H9 (cell line): ENCODE measurements around the gene ZNF586. TPM values are rescaled to one million over a fixed set of nuclear protein-coding genes. Genes with fewer than 3 reads are reported as not detected.

ENCODE experiments used
- DNase-seq: peaks from one replicate; pipeline ENCODE4 v3.0.0-alpha.2; 2017
- H2AFZ ChIP-seq: one replicate; pipeline ENCODE4 v1.6.1; 2013; ENCODE audit warnings: mild to moderate bottlenecking, low read length, control low read depth, moderate library complexity
- H2AK5ac ChIP-seq: 2 replicates; pipeline ENCODE4 v1.6.1; 2013; ENCODE audit warnings: low read length, control low read depth, mixed read lengths; ENCODE audit not compliant: insufficient read length
- H2BK120ac ChIP-seq: one replicate; pipeline ENCODE4 v1.6.1; 2013; ENCODE audit warnings: low read depth, mild to moderate bottlenecking, low read length, control low read depth, inconsistent platforms; ENCODE audit not compliant: poor library complexity, severe bottlenecking
- H2BK12ac ChIP-seq: 2 replicates; pipeline ENCODE4 v1.6.1; 2013; ENCODE audit warnings: low read length, control low read depth, mixed read lengths, low read depth; ENCODE audit not compliant: insufficient read length
- H2BK15ac ChIP-seq: 2 replicates; pipeline ENCODE4 v1.6.1; 2013; ENCODE audit warnings: low read depth, low read length, control low read depth
- H2BK20ac ChIP-seq: one replicate; pipeline ENCODE4 v1.6.1; 2013; ENCODE audit warnings: low read depth, mild to moderate bottlenecking, low read length, control low read depth, inconsistent platforms; ENCODE audit not compliant: poor library complexity, severe bottlenecking
- H2BK5ac ChIP-seq: 2 replicates; pipeline ENCODE4 v1.6.1; 2013; ENCODE audit warnings: low read length, control low read depth, mixed read lengths; ENCODE audit not compliant: insufficient read length
- H3K14ac ChIP-seq: 2 replicates; pipeline ENCODE4 v1.6.1; 2013; ENCODE audit warnings: low read length, control low read depth; ENCODE audit not compliant: insufficient read depth
- H3K18ac ChIP-seq: 2 replicates; pipeline ENCODE4 v1.6.1; 2013; ENCODE audit warnings: low read depth, mild to moderate bottlenecking, mixed read lengths, low read length, control low read depth; ENCODE audit not compliant: insufficient read length
- H3K23ac ChIP-seq: 2 replicates; pipeline ENCODE4 v1.6.1; 2013; ENCODE audit warnings: low read length, control low read depth, mixed read lengths, low read depth; ENCODE audit not compliant: insufficient read length
- H3K23me2 ChIP-seq: 2 replicates; pipeline ENCODE4 v1.6.1; 2013; ENCODE audit warnings: low read depth, mild to moderate bottlenecking, mixed read lengths, low read length, control low read depth; ENCODE audit not compliant: insufficient read length, poor library complexity, severe bottlenecking
- H3K27ac ChIP-seq: 2 replicates; pipeline ENCODE4 v1.5.1; 2013; ENCODE audit warnings: low read length, control low read depth, mixed read lengths, low read depth; ENCODE audit not compliant: insufficient read length
- H3K27me3 ChIP-seq: 2 replicates; pipeline ENCODE4 v1.6.1; 2013; ENCODE audit warnings: low read length, control low read depth, inconsistent platforms; ENCODE audit not compliant: insufficient read depth
- H3K4ac ChIP-seq: 2 replicates; pipeline ENCODE4 v1.6.1; 2013; ENCODE audit warnings: low read depth, mild to moderate bottlenecking, control low read depth, inconsistent platforms, low read length, moderate library complexity
- H3K4me1 ChIP-seq: 2 replicates; pipeline ENCODE4 v1.6.1; 2013; ENCODE audit warnings: low read length, control low read depth, inconsistent platforms; ENCODE audit not compliant: insufficient read depth
- H3K4me2 ChIP-seq: 2 replicates; pipeline ENCODE4 v1.6.1; 2013; ENCODE audit warnings: low read length, control low read depth, mixed read lengths; ENCODE audit not compliant: insufficient read length, insufficient read depth
- H3K56ac ChIP-seq: 2 replicates; pipeline ENCODE4 v1.6.1; 2013; ENCODE audit warnings: low read depth, mild to moderate bottlenecking, mixed read lengths, low read length, control low read depth; ENCODE audit not compliant: insufficient read length
- H3K79me1 ChIP-seq: 2 replicates; pipeline ENCODE4 v1.6.1; 2013; ENCODE audit warnings: low read depth, mild to moderate bottlenecking, moderate library complexity, low read length, control low read depth, inconsistent platforms; ENCODE audit not compliant: insufficient read depth, poor library complexity, severe bottlenecking
- H3K79me2 ChIP-seq: 2 replicates; pipeline ENCODE4 v1.6.1; 2013; ENCODE audit warnings: low read length, control low read depth, inconsistent platforms; ENCODE audit not compliant: insufficient read depth
- H3K9ac ChIP-seq: 2 replicates; pipeline ENCODE4 v1.6.1; 2013; ENCODE audit warnings: low read length, control low read depth, mixed read lengths; ENCODE audit not compliant: insufficient read length; ENCODE audit errors: extremely low read depth
- H3K9me3 ChIP-seq: one replicate; pipeline ENCODE4 v1.6.1; 2013; ENCODE audit warnings: low read depth, low read length, inconsistent platforms; ENCODE audit not compliant: control insufficient read depth
- H3T11ph ChIP-seq: one replicate; pipeline ENCODE4 v1.6.1; 2013; ENCODE audit warnings: mild to moderate bottlenecking, low read length, control low read depth, inconsistent platforms
- H4K20me1 ChIP-seq: one replicate; pipeline ENCODE4 v1.6.1; 2013; ENCODE audit not compliant: control insufficient read depth, insufficient read length, insufficient read depth
- H4K5ac ChIP-seq: 2 replicates; pipeline ENCODE4 v1.6.1; 2013; ENCODE audit warnings: low read depth, mild to moderate bottlenecking, mixed read lengths, low read length, control low read depth; ENCODE audit not compliant: insufficient read length
- H4K8ac ChIP-seq: replicated peaks from 2 replicates; pipeline ENCODE4 v1.6.1; 2013; ENCODE audit warnings: low read length, control low read depth, mixed read lengths, low read depth; ENCODE audit not compliant: insufficient read length
- H4K91ac ChIP-seq: 2 replicates; pipeline ENCODE4 v1.6.1; 2013; ENCODE audit warnings: low read depth, mild to moderate bottlenecking, moderate library complexity, mixed read lengths, low read length, control low read depth; ENCODE audit not compliant: insufficient read length
- H3K27ac Mint-ChIP-seq, 3 experiments: 2 replicates in 2 of 3; 3 replicates in 1 of 3; pipeline ENCODE4 v1.8.0; 2020 to 2021; ENCODE audit warnings: mixed read lengths in 3 of 3, mild to moderate bottlenecking in 1 of 3, moderate library complexity in 1 of 3
- H3K27me3 Mint-ChIP-seq: 2 replicates; pipeline ENCODE4 v1.8.0; 2021; ENCODE audit warnings: low read depth, mild to moderate bottlenecking, moderate library complexity, mixed read lengths
- H3K36me3 Mint-ChIP-seq, 3 experiments: 2 replicates in 2 of 3; 3 replicates in 1 of 3; pipeline ENCODE4 v1.8.0; 2020 to 2021; ENCODE audit warnings: low read depth in 3 of 3, mixed read lengths in 3 of 3; ENCODE audit not compliant: insufficient read depth in 1 of 3
- H3K4me1 Mint-ChIP-seq, 2 experiments: 2 replicates each; pipeline ENCODE4 v1.8.0; 2020; ENCODE audit warnings: mixed read lengths in 2 of 2
- H3K4me3 Mint-ChIP-seq, 2 experiments: 2 replicates in 1 of 2; 3 replicates in 1 of 2; pipeline ENCODE4 v1.8.0; 2020 to 2021; ENCODE audit warnings: mild to moderate bottlenecking in 2 of 2, mixed read lengths in 2 of 2, moderate library complexity in 1 of 2
- H3K9me3 Mint-ChIP-seq, 2 experiments: 2 replicates in 1 of 2; 3 replicates in 1 of 2; pipeline ENCODE4 v1.8.0; 2020; ENCODE audit warnings: mild to moderate bottlenecking in 2 of 2, mixed read lengths in 2 of 2, moderate library complexity in 1 of 2
- CTCF ChIP-seq: fragments of 200-600 bp; sonication (generic); conservative IDR thresholded peaks from 3 replicates; pipeline ENCODE4 v1.8.0; 2021; ENCODE audit warnings: antibody characterized with exemption, mild to moderate bottlenecking
- WGBS: extraction: QIAGEN DNeasy Blood & Tissue Kit; methylation state at CpG from one replicate; pipeline ENCODE4 v1.1.7; 2013; ENCODE audit warnings: missing lambda C conversion rate, low lambda C conversion rate, mixed read lengths; ENCODE audit not compliant: insufficient read length; ENCODE audit errors: extremely low coverage; 5-methylcytosine and 5-hydroxymethylcytosine counted together
- total RNA-seq: library from RNA; stranded (reverse); gene quantifications from 2 replicates; pipeline ENCODE4 v1.2.1, GENCODE V29; 2021

The ZNF586 gene
- total RNA-seq, 1 experiment from 2014 or later, result 17.6 TPM

GRCh38 chr19:57814505-57815246, 45.2 kb downstream of the ZNF586 start, which contains the start of gene ZNF552:
Gene ZNF552 (minus strand): TSS chr19:57814913. CDS start chr19:57814743, 170 bp downstream.
- H3K9me3 ChIP-seq, result no peaks in the 10 kb centered on the region

More at GRCh38 chr19:57814505-57815246, 45.2 kb downstream of the ZNF586 start, which contains the start of gene ZNF552:
- H3K23me2 ChIP-seq, result peaks cover 7% of the 10 kb centered on the region
- H3K14ac ChIP-seq, result peak within 1 kb of the TSS; percentile 75
- peak within 1 kb of the TSS; percentile 93 for H3K9ac ChIP-seq
- H2AFZ ChIP-seq, result no peak within 1 kb of the TSS
- H4K8ac ChIP-seq, result no peak within 1 kb of the TSS
- no peak within 1 kb of the TSS for H2BK20ac ChIP-seq
- H3T11ph ChIP-seq, result no peak within 1 kb of the TSS
- H2BK120ac ChIP-seq, result no peak within 1 kb of the TSS
- Mint-ChIP-seq H3K27me3 (no peaks in the 10 kb centered on the region), H3K4me1 (peaks cover 22 to 24% of the 10 kb centered on the region in 2 experiments), H3K4me3 (peak within 1 kb of the TSS; percentile 96), H3K27ac (peak within 1 kb of the TSS; percentile 84 to 94 (median 92)), H3K36me3 (peaks cover 12 to 29% (median 25%) of the 10 kb centered on the region in 3 experiments; a peak in 6 of 7 replicates), H3K9me3 (peaks cover 0 to 2% of the 10 kb centered on the region in 2 experiments; a peak in 1 of 5 replicates)
- H4K20me1 ChIP-seq, result no peaks in the 10 kb centered on the region
- peaks cover 3% of the 10 kb centered on the region for H3K79me1 ChIP-seq
- TF ChIP-seq CTCF, result peak; percentile 26; the same call in 1 of the 3 replicates
- H3K4ac ChIP-seq, result no peak within 1 kb of the TSS
- no peak within 1 kb of the TSS for H2AK5ac ChIP-seq
- no peak within 1 kb of the TSS for H4K91ac ChIP-seq
- H4K5ac ChIP-seq, result no peak within 1 kb of the TSS
- H3K18ac ChIP-seq, result peak within 1 kb of the TSS; percentile 38
- no peak within 1 kb of the TSS for H3K56ac ChIP-seq
- peak within 1 kb of the TSS; percentile 95 for H3K4me2 ChIP-seq
- no CpG with 5 or more reads among the region's 50 CpGs for WGBS
- H3K79me2 ChIP-seq, result peaks cover 3% of the 10 kb centered on the region; the same call in 1 of the 2 replicates
- H3K23ac ChIP-seq, result no peak within 1 kb of the TSS
- H3K4me1 ChIP-seq, result no peaks in the 10 kb centered on the region
- H3K27ac ChIP-seq, result no peak within 1 kb of the TSS
- no peaks in the 10 kb centered on the region for H3K27me3 ChIP-seq
- peak; percentile 95 for DNase-seq
- no peak within 1 kb of the TSS for H2BK12ac ChIP-seq
- no peak within 1 kb of the TSS for H2BK15ac ChIP-seq
- H2BK5ac ChIP-seq, result no peak within 1 kb of the TSS
